Astrocyte of the cerebellum (primary cell): ENCODE results near the gene ZNF358.

Experiments used
- DNase-seq: peaks from one replicate; pipeline ENCODE4 v3.0.0-alpha.2; 2011; ENCODE audit warnings: low read depth
- H3K4me3 ChIP-seq: 2 replicates; pipeline ENCODE4 v1.5.1; 2011; ENCODE audit warnings: mild to moderate bottlenecking, low read depth, low read length, moderate library complexity
- CTCF ChIP-seq: IDR thresholded peaks from 2 replicates; pipeline ENCODE4 v1.5.1; 2012; ENCODE audit warnings: low read length, low read depth, moderate library complexity, mild to moderate bottlenecking; ENCODE audit errors: missing control alignments
- in situ Hi-C: cut with HindIII; loops from 2 replicates; pipeline ENCODE4 v1.10.0; 2017; ENCODE audit warnings: low sequenced_read_pairs

Gene ZNF358

GRCh38 chr19:7540761-7541474 lies 25.0 kb downstream of the ZNF358 start:
- no peak for DNase-seq
- no peak for TF ChIP-seq CTCF
- H3K4me3 ChIP-seq: no peak overlapping the region
- in situ Hi-C loops: no loop called here

DNA sequence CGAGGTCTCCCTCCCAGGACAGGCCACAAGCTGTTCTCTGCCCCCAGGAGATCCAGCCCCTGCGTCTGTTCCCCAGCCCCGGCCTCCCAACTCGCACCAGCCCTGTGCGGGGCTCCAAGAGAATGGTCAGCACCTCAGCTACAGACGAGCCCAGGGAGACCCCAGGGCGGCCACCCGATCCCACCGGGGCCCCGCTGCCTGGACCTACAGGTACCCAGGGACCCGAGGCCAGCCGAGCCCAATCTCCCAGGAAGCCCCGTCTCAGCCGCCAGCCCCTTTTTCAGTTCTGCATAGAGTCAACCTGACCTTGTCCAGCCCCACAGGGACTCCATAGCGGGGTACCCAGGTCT lies 25.5 kb downstream of the ZNF358 start:
- H3K4me3 ChIP-seq: no peak overlapping the region
- no peak for TF ChIP-seq CTCF
- in situ Hi-C loops: no loop called here
- DNase-seq: no peak

DNA sequence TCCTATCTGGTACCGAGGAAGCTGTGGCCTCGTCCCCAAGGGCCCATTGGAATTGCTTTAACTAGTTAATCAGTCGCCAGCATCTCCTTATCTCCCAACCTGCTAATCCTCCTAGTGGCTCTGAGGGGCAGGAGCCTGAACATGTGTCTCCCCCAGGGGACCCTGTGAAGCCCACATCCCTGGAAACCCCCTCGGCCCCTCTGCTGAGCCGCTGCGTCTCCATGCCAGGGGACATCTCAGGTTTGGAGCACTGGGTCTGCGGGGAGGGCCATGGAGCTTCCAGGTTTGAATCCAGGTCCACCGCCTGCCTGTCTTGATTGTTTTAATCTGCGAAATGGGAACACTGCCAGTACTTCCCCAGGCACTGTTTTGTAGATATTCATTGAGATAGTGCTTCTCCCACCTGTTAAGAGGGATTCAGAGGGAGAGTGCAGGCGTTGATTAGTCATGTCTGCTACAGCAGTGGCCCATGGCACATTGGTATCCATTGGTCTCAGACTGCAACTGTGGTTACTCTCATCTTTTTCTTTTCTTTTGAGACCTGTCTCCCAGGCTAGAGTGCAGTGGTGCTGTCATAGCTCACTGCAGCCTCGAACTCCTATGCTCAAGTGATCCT lies 26.0 kb downstream of the ZNF358 start:
- no peak overlapping the region for H3K4me3 ChIP-seq
- no peak for DNase-seq
- TF ChIP-seq CTCF: no peak
- in situ Hi-C loops: no loop called here

DNA sequence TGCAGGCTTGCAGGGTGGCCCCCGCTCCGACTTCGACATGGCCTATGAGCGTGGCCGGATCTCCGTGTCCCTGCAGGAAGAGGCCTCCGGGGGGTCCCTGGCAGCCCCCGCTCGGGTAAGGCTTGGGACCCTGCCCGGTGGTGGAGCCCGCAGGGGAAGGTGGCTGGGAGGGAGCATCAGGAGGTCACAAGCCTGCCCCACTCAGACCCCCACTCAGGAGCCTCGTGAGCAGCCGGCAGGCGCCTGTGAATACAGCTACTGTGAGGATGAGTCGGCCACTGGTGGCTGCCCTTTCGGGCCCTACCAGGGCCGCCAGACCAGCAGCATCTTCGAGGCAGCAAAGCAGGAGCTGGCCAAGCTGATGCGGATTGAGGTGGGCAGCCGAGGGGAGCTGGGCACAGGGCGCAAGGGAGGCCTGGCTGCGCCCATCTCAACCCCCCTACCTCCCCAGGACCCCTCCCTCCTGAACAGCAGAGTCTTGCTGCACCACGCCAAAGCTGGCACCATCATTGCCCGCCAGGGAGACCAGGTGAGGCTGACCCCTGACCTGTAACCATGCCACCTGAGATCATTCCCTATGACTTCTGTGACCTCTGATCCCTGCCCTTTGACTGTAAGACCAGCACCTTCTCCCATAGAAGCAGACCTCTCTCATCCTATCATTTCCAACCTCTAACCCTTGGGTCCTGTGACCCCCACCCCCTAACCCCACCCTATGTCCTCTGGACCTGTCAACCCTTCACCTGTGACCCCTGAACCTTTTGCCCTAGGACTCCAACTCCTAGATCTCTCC lies 26.8 kb downstream of the ZNF358 start:
- in situ Hi-C loops: no loop called here
- DNase-seq: no peak
- no peak overlapping the region for H3K4me3 ChIP-seq
- no peak for TF ChIP-seq CTCF

DNA sequence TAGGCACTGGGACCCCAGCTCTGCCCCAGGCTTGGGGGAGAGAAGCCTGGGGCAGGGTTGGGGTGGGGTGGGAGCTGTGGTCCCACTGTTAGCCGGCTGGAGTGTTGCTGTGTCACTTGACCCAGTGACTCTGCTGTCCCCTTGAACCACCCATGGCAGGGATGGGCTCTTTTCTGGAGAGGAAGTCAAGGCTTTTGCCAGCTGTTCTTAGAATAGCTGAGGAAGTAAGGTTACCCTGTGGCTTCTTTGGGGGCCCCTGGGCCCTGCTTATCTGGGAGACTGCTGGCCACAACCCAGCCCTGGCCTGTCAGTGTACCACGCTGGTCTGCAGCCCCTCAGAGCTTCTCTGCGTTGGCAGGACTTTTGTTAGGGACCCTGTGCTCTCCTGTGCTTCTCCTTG lies 28.7 kb downstream of the ZNF358 start:
- in situ Hi-C loops: no loop called here
- no peak for DNase-seq

More for the DNA sequence above, 28.7 kb downstream of the ZNF358 start:
- no peak overlapping the region for H3K4me3 ChIP-seq
- TF ChIP-seq CTCF: no peak
